ENCODE measurements around the gene KCNN1. TPM values are rescaled to one million over a fixed set of nuclear protein-coding genes. Genes with fewer than 3 reads are reported as not detected.

Gene KCNN1
- total and polyA plus RNA-seq, 2 donors (not counting 1 experiment from before 2014, with no cell fraction given), result under 0.01 TPM; not detected in 1

- Histone ChIP-seq H3K4me1 (ENCODE audit: control insufficient read depth, extremely low read depth, insufficient read depth, low read length) (no peaks in the 10 kb centered on the region), H3K4me3 (replicated peaks in 1 of 4; ENCODE audit: control extremely low read depth in 1 of 4, insufficient read depth in 1 of 4, low read depth in 3 of 4, low read length in 4 of 4) (no peak overlapping the region), H3K36me3 (ENCODE audit: control insufficient read depth, insufficient read depth, low read length) (no peaks in the 10 kb centered on the region), H2AFZ (ENCODE audit: low read length) (no peak overlapping the region), H3K27me3 (ENCODE audit: control insufficient read depth, insufficient read depth, low read length) (no peaks in the 10 kb centered on the region), H4K20me1 (ENCODE audit: control insufficient read depth, extremely low read depth, insufficient read depth, low read length) (no peaks in the 10 kb centered on the region), H3K9me3 (ENCODE audit: control insufficient read depth, insufficient read depth, low read depth, low read length) (no peaks in the 10 kb centered on the region), H3K79me2 (ENCODE audit: control insufficient read depth, insufficient read depth, low read length) (no peaks in the 10 kb centered on the region), H3K4me2 (ENCODE audit: extremely low read depth, insufficient read depth, low read length) (no peak overlapping the region), H3K27ac (ENCODE audit: insufficient read depth, low read length) (no peak overlapping the region), H3K9ac (ENCODE audit: insufficient read depth, low read length) (no peak overlapping the region)
- DNase-seq (ENCODE audit: low read depth in 2 of 2), result no peak
- TF ChIP-seq, protein P1, sequence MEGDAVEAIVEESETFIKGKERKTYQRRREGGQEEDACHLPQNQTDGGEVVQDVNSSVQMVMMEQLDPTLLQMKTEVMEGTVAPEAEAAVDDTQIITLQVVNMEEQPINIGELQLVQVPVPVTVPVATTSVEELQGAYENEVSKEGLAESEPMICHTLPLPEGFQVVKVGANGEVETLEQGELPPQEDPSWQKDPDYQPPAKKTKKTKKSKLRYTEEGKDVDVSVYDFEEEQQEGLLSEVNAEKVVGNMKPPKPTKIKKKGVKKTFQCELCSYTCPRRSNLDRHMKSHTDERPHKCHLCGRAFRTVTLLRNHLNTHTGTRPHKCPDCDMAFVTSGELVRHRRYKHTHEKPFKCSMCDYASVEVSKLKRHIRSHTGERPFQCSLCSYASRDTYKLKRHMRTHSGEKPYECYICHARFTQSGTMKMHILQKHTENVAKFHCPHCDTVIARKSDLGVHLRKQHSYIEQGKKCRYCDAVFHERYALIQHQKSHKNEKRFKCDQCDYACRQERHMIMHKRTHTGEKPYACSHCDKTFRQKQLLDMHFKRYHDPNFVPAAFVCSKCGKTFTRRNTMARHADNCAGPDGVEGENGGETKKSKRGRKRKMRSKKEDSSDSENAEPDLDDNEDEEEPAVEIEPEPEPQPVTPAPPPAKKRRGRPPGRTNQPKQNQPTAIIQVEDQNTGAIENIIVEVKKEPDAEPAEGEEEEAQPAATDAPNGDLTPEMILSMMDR (conservative IDR thresholded peaks at IDR 0.05 in 1 of 2, IDR thresholded peaks at IDR 0.05 in 1 of 2; ENCODE audit: low read depth in 1 of 2, low read length in 2 of 2), result no peak
- TF ChIP-seq EZH2 (IDR thresholded peaks at IDR 0.05; ENCODE audit: low read length, missing control alignments), result no peak
Measured at GRCh38 chr19:17988161-17988560, 21.3 kb downstream of the KCNN1 start.

GRCh38 chr19:17989425-17990094, 22.7 kb downstream of the KCNN1 start:
- Histone ChIP-seq H3K4me2 (ENCODE audit: extremely low read depth, insufficient read depth, low read length) (no peak overlapping the region), H3K4me3 (replicated peaks in 1 of 4; ENCODE audit: control extremely low read depth in 1 of 4, insufficient read depth in 1 of 4, low read depth in 3 of 4, low read length in 4 of 4) (no peak overlapping the region), H3K9me3 (ENCODE audit: control insufficient read depth, insufficient read depth, low read depth, low read length) (no peaks in the 10 kb centered on the region), H4K20me1 (ENCODE audit: control insufficient read depth, extremely low read depth, insufficient read depth, low read length) (no peaks in the 10 kb centered on the region), H3K9ac (ENCODE audit: insufficient read depth, low read length) (no peak overlapping the region), H2AFZ (ENCODE audit: low read length) (no peak overlapping the region), H3K36me3 (ENCODE audit: control insufficient read depth, insufficient read depth, low read length) (no peaks in the 10 kb centered on the region), H3K79me2 (ENCODE audit: control insufficient read depth, insufficient read depth, low read length) (no peaks in the 10 kb centered on the region), H3K27me3 (ENCODE audit: control insufficient read depth, insufficient read depth, low read length) (no peaks in the 10 kb centered on the region), H3K4me1 (ENCODE audit: control insufficient read depth, extremely low read depth, insufficient read depth, low read length) (no peaks in the 10 kb centered on the region), H3K27ac (ENCODE audit: insufficient read depth, low read length) (no peak overlapping the region)
- TF ChIP-seq, protein P1 (conservative IDR thresholded peaks at IDR 0.05 in 1 of 2, IDR thresholded peaks at IDR 0.05 in 1 of 2; ENCODE audit: low read depth in 1 of 2, low read length in 2 of 2), result no peak
- TF ChIP-seq EZH2 (IDR thresholded peaks at IDR 0.05; ENCODE audit: low read length, missing control alignments), result no peak
- DNase-seq (ENCODE audit: low read depth in 2 of 2), result no peak

GRCh38 chr19:17993076-17993813, 26.3 kb downstream of the KCNN1 start:
- no peak overlapping the region for H3K4me2 ChIP-seq (ENCODE audit: extremely low read depth, insufficient read depth, low read length)
- TF ChIP-seq EZH2 (IDR thresholded peaks at IDR 0.05; ENCODE audit: low read length, missing control alignments), result no peak
- TF ChIP-seq, protein P1 (conservative IDR thresholded peaks at IDR 0.05 in 1 of 2, IDR thresholded peaks at IDR 0.05 in 1 of 2; ENCODE audit: low read depth in 1 of 2, low read length in 2 of 2), result no peak

More at GRCh38 chr19:17993076-17993813, 26.3 kb downstream of the KCNN1 start:
- Histone ChIP-seq H3K9me3 (ENCODE audit: control insufficient read depth, insufficient read depth, low read depth, low read length) (no peaks in the 10 kb centered on the region), H3K4me1 (ENCODE audit: control insufficient read depth, extremely low read depth, insufficient read depth, low read length) (peaks cover 2% of the 10 kb centered on the region), H3K9ac (ENCODE audit: insufficient read depth, low read length) (no peak overlapping the region), H3K27ac (ENCODE audit: insufficient read depth, low read length) (no peak overlapping the region), H3K27me3 (ENCODE audit: control insufficient read depth, insufficient read depth, low read length) (no peaks in the 10 kb centered on the region), H3K4me3 (replicated peaks in 1 of 4; ENCODE audit: control extremely low read depth in 1 of 4, insufficient read depth in 1 of 4, low read depth in 3 of 4, low read length in 4 of 4) (no peak overlapping the region), H3K36me3 (ENCODE audit: control insufficient read depth, insufficient read depth, low read length) (no peaks in the 10 kb centered on the region), H4K20me1 (ENCODE audit: control insufficient read depth, extremely low read depth, insufficient read depth, low read length) (no peaks in the 10 kb centered on the region), H2AFZ (ENCODE audit: low read length) (no peak overlapping the region), H3K79me2 (ENCODE audit: control insufficient read depth, insufficient read depth, low read length) (no peaks in the 10 kb centered on the region)
- no peak for DNase-seq (ENCODE audit: low read depth in 2 of 2)
